Neuron (in vitro differentiated cells): Measurements from ENCODE around the gene ELN.
"Not testable (repeated sequence)": the region's sequence is repeated elsewhere in the genome, so short reads cannot be mapped to it uniquely, and the experiment has no call there.

Source experiments
- H2AFZ ChIP-seq: one replicate; pipeline ENCODE4 v1.6.1; 2013; ENCODE audit warnings: low read depth, mild to moderate bottlenecking, inconsistent platforms, low read length, moderate library complexity
- H3K27me3 ChIP-seq: one replicate; pipeline ENCODE4 v1.6.1; 2013; ENCODE audit warnings: low read length; ENCODE audit not compliant: insufficient read depth
- H3K36me3 ChIP-seq: one replicate; pipeline ENCODE4 v1.6.1; 2013; ENCODE audit warnings: low read length; ENCODE audit not compliant: insufficient read depth
- H3K4me1 ChIP-seq: one replicate; pipeline ENCODE4 v1.6.1; 2013; ENCODE audit warnings: low read length; ENCODE audit not compliant: insufficient read depth
- H3K4me3 ChIP-seq: 2 replicates; pipeline ENCODE4 v1.5.1; 2013; ENCODE audit warnings: mild to moderate bottlenecking, low read length, moderate library complexity
- H3K9me3 ChIP-seq: one replicate; pipeline ENCODE4 v1.6.1; 2013; ENCODE audit warnings: low read length

Gene ELN

GRCh38 chr7:74027683-74028320, at the start of gene ELN:
Gene ELN (plus strand): TSS chr7:74028173. CDS start chr7:74028188, 15 bp downstream.
- H3K27me3 ChIP-seq: peaks cover 43% of the 10 kb centered on the region
- no peak within 1 kb of the TSS for H3K4me3 ChIP-seq
- H3K9me3 ChIP-seq: no peaks in the 10 kb centered on the region
- no peaks in the 10 kb centered on the region for H3K36me3 ChIP-seq
- H2AFZ ChIP-seq: no peak within 1 kb of the TSS
- peaks cover 17% of the 10 kb centered on the region for H3K4me1 ChIP-seq

- Histone ChIP-seq H3K4me3 (no peak overlapping the region), H3K27me3 (peaks cover 31% of the 10 kb centered on the region), H3K9me3 (no peaks in the 10 kb centered on the region), H3K36me3 (no peaks in the 10 kb centered on the region), H3K4me1 (no peaks in the 10 kb centered on the region), H2AFZ (no peak overlapping the region)
Observed at GRCh38 chr7:73978661-73979563, 49.1 kb upstream of the ELN start.

GRCh38 chr7:73979656-73980055, 48.3 kb upstream of the ELN start:
- H3K4me3 ChIP-seq, H3K9me3 ChIP-seq, H3K36me3 ChIP-seq, H2AFZ ChIP-seq, H3K4me1 ChIP-seq: not testable (repeated sequence)
- peaks cover 24% of the 10 kb centered on the region for H3K27me3 ChIP-seq

- Histone ChIP-seq H3K4me1 (no peaks in the 10 kb centered on the region), H2AFZ (no peak overlapping the region), H3K36me3 (no peaks in the 10 kb centered on the region), H3K4me3 (no peak overlapping the region), H3K9me3 (no peaks in the 10 kb centered on the region), H3K27me3 (peaks cover 22% of the 10 kb centered on the region)
Observed at GRCh38 chr7:73980206-73980605, 47.8 kb upstream of the ELN start.

GRCh38 chr7:73981933-73982332, 46.0 kb upstream of the ELN start:
- peaks cover 10% of the 10 kb centered on the region for H3K27me3 ChIP-seq
- H2AFZ ChIP-seq: no peak overlapping the region
- no peaks in the 10 kb centered on the region for H3K4me1 ChIP-seq
- H3K36me3 ChIP-seq: no peaks in the 10 kb centered on the region
- no peak overlapping the region for H3K4me3 ChIP-seq
- no peaks in the 10 kb centered on the region for H3K9me3 ChIP-seq

- H3K4me3 ChIP-seq: no peak overlapping the region
- H3K36me3 ChIP-seq: no peaks in the 10 kb centered on the region
- no peaks in the 10 kb centered on the region for H3K27me3 ChIP-seq
- H3K4me1 ChIP-seq: no peaks in the 10 kb centered on the region
- H2AFZ ChIP-seq: no peak overlapping the region
- H3K9me3 ChIP-seq: no peaks in the 10 kb centered on the region
Observed at GRCh38 chr7:73983437-73984164, 44.4 kb upstream of the ELN start.

GRCh38 chr7:73984481-73985205, 43.3 kb upstream of the ELN start:
- Histone ChIP-seq H3K36me3 (no peaks in the 10 kb centered on the region), H2AFZ (no peak overlapping the region), H3K4me3 (no peak overlapping the region), H3K9me3 (no peaks in the 10 kb centered on the region), H3K4me1 (no peaks in the 10 kb centered on the region), H3K27me3 (no peaks in the 10 kb centered on the region)

- Histone ChIP-seq H3K36me3 (no peaks in the 10 kb centered on the region), H3K4me3 (no peak overlapping the region), H3K9me3 (no peaks in the 10 kb centered on the region), H2AFZ (no peak overlapping the region), H3K4me1 (no peaks in the 10 kb centered on the region), H3K27me3 (no peaks in the 10 kb centered on the region)
Observed at GRCh38 chr7:73985737-73986141, 42.2 kb upstream of the ELN start.

GRCh38 chr7:73986158-73986631, 41.8 kb upstream of the ELN start:
- Histone ChIP-seq H3K4me3 (no peak overlapping the region), H3K4me1 (no peaks in the 10 kb centered on the region), H3K36me3 (no peaks in the 10 kb centered on the region), H3K27me3 (no peaks in the 10 kb centered on the region), H3K9me3 (no peaks in the 10 kb centered on the region), H2AFZ (no peak overlapping the region)

- Histone ChIP-seq H3K36me3 (no peaks in the 10 kb centered on the region), H3K9me3 (no peaks in the 10 kb centered on the region), H3K4me3 (no peak overlapping the region), H2AFZ (no peak overlapping the region), H3K27me3 (no peaks in the 10 kb centered on the region), H3K4me1 (no peaks in the 10 kb centered on the region)
Observed at GRCh38 chr7:73987298-73987697, 40.7 kb upstream of the ELN start.

GRCh38 chr7:73988197-73988596, 39.8 kb upstream of the ELN start:
- Histone ChIP-seq H2AFZ (no peak overlapping the region), H3K36me3 (no peaks in the 10 kb centered on the region), H3K27me3 (no peaks in the 10 kb centered on the region), H3K4me1 (no peaks in the 10 kb centered on the region), H3K4me3 (no peak overlapping the region), H3K9me3 (peaks cover 2% of the 10 kb centered on the region)

- no peak overlapping the region for H2AFZ ChIP-seq
- H3K4me3 ChIP-seq: no peak overlapping the region
- H3K27me3 ChIP-seq: no peaks in the 10 kb centered on the region
- no peaks in the 10 kb centered on the region for H3K4me1 ChIP-seq
- H3K9me3 ChIP-seq: peaks cover 4% of the 10 kb centered on the region
- no peaks in the 10 kb centered on the region for H3K36me3 ChIP-seq
Observed at GRCh38 chr7:73991522-73992100, 36.4 kb upstream of the ELN start.
